Suppressor macrophage treated with lipopolysaccharide for 4 hours (primary cell): Measurements from ENCODE around the gene SLC39A11.
"Not testable (repeated sequence)": the region's sequence is repeated elsewhere in the genome, so short reads cannot be mapped to it uniquely, and the experiment has no call there.

Experiments
- DNase-seq: peaks from one replicate; pipeline ENCODE4 v3.0.0-alpha.2; 2020

The SLC39A11 gene

GRCh38 chr17:72858826-72859495 is 233.5 kb downstream of the SLC39A11 start:
- no peak for DNase-seq

GRCh38 chr17:72853440-72854415 is 238.8 kb downstream of the SLC39A11 start:
- no peak for DNase-seq

- no peak for DNase-seq
Measured at GRCh38 chr17:72852277-72852938, 240.1 kb downstream of the SLC39A11 start.

- no peak for DNase-seq
Measured at GRCh38 chr17:72850410-72851118, 241.9 kb downstream of the SLC39A11 start.

GRCh38 chr17:72846399-72846798 is 246.1 kb downstream of the SLC39A11 start:
- no peak for DNase-seq

- DNase-seq = no peak
Measured at GRCh38 chr17:72843591-72843990, 248.9 kb downstream of the SLC39A11 start.

- no peak for DNase-seq
Measured at GRCh38 chr17:72840019-72840418, 252.5 kb downstream of the SLC39A11 start.

GRCh38 chr17:72839131-72839725 is 253.3 kb downstream of the SLC39A11 start:
- no peak for DNase-seq

GRCh38 chr17:72838581-72838980 is 253.9 kb downstream of the SLC39A11 start:
- no peak for DNase-seq

- DNase-seq = no peak
Measured at GRCh38 chr17:72838068-72838467, 254.4 kb downstream of the SLC39A11 start.

- DNase-seq = no peak
Measured at GRCh38 chr17:72837335-72837734, 255.2 kb downstream of the SLC39A11 start.

GRCh38 chr17:72833128-72833765 is 259.2 kb downstream of the SLC39A11 start:
- no peak for DNase-seq

- no peak for DNase-seq
Measured at GRCh38 chr17:72832306-72832705, 260.2 kb downstream of the SLC39A11 start.

GRCh38 chr17:72829883-72830282 is 262.6 kb downstream of the SLC39A11 start:
- DNase-seq = no peak

GRCh38 chr17:72826602-72827001 is 265.9 kb downstream of the SLC39A11 start:
- no peak for DNase-seq

- DNase-seq = not testable (repeated sequence)
Measured at GRCh38 chr17:72826059-72826458, 266.4 kb downstream of the SLC39A11 start.

- no peak for DNase-seq
Measured at GRCh38 chr17:72825218-72825617, 267.3 kb downstream of the SLC39A11 start.

- DNase-seq = not testable (repeated sequence)
Measured at GRCh38 chr17:72824267-72824666, 268.2 kb downstream of the SLC39A11 start.

- no peak for DNase-seq
Measured at GRCh38 chr17:72822358-72823023, 270.0 kb downstream of the SLC39A11 start.

GRCh38 chr17:72816406-72816805 is 276.1 kb downstream of the SLC39A11 start:
- no peak for DNase-seq

GRCh38 chr17:72813481-72813880 is 279.0 kb downstream of the SLC39A11 start:
- no peak for DNase-seq
